GM12878 (cell line): ENCODE measurements around the gene TRMT44. TPM values are rescaled to one million over a fixed set of nuclear protein-coding genes. Genes with fewer than 3 reads are reported as not detected.

Experiments used
- ATAC-seq: fragments of 200-7000 bp; cut with Tn5 transposase; 3 replicates; pipeline ENCODE4 v1.9.1; 2020; ENCODE audit warnings: mild to moderate bottlenecking, moderate library complexity
- BruUV-seq: library from RNA; stranded (reverse); fragments of 400-500 nt; replicated peaks from 2 replicates; lab custom pipeline; 2021; lab: Mats Ljungman, UMichigan
- CTCF ChIA-PET: fragments of 300-600 bp; sonication (Branson Sonifier 250); formaldehyde crosslinking; extraction: SDS; loops from one replicate; lab custom pipeline; 2021; ENCODE audit warnings: inconsistent platforms; lab: Yijun Ruan, JAX
- POLR2A ChIA-PET: fragments of 350-600 bp; formaldehyde crosslinking; extraction: SDS; loops from one replicate; lab custom pipeline; 2021; ENCODE audit warnings: inconsistent platforms; lab: Charles Lee
- RAD21 ChIA-PET: fragments of 300-600 bp; sonication (Branson Sonifier 250); formaldehyde crosslinking; loops from one replicate; lab custom pipeline; 2023; ENCODE audit warnings: antibody characterized with exemption; ENCODE audit not compliant: unreplicated experiment; lab: Charles Lee
- SMC1A ChIA-PET: fragments of 300-600 bp; sonication (Branson Sonifier 250); formaldehyde crosslinking; loops from one replicate; lab custom pipeline; 2023; ENCODE audit not compliant: unreplicated experiment, uncharacterized antibody; lab: Charles Lee
- DNase-seq: peaks from one replicate; pipeline ENCODE4 v3.0.0-alpha.2; 2011; ENCODE audit warnings: low read depth, low spot score
- FAIRE-seq: peaks from 3 replicates; lab custom pipeline; 2011; peaks lifted over from hg19 to GRCh38; lab: Jason Lieb, UNC
- H2AFZ ChIP-seq: 2 replicates; pipeline ENCODE4 v1.6.0; 2011; ENCODE audit warnings: low read depth, low read length, control low read depth; ENCODE audit not compliant: control insufficient read depth
- H3K27ac ChIP-seq: 2 replicates; pipeline ENCODE4 v1.5.1; 2011; ENCODE audit warnings: control low read depth; ENCODE audit not compliant: control insufficient read depth, insufficient read depth
- H3K27me3 ChIP-seq, 2 experiments: replicated peaks in 1 of 2; 2 replicates each; pipeline versions ENCODE4 v1.6.0 to v1.6.1; 2011; ENCODE audit warnings: low read length in 1 of 2; ENCODE audit not compliant: control insufficient read depth in 2 of 2, insufficient read depth in 2 of 2
- H3K36me3 ChIP-seq, 2 experiments: 2 replicates each; pipeline ENCODE4 v1.5.1; 2011; ENCODE audit warnings: low read length in 1 of 2; ENCODE audit not compliant: control insufficient read depth in 2 of 2, insufficient read depth in 2 of 2
- H3K4me1 ChIP-seq: 2 replicates; pipeline ENCODE4 v1.6.1; 2011; ENCODE audit warnings: mild to moderate bottlenecking, low read length, moderate library complexity, mixed read lengths; ENCODE audit not compliant: control insufficient read depth, insufficient read depth
- H3K4me2 ChIP-seq: 2 replicates; pipeline ENCODE4 v1.6.0; 2011; ENCODE audit warnings: control low read depth; ENCODE audit not compliant: control insufficient read depth, insufficient read depth
- H3K4me3 ChIP-seq: fragments of 200-600 bp; sonication (generic); 2 replicates; pipeline ENCODE4 v1.5.1; 2016
- H3K79me2 ChIP-seq: 2 replicates; pipeline ENCODE4 v1.6.0; 2011; ENCODE audit warnings: low read length; ENCODE audit not compliant: control insufficient read depth, insufficient read depth
- H3K9ac ChIP-seq: 2 replicates; pipeline ENCODE4 v1.8.0; 2011; ENCODE audit warnings: low read length, control low read depth, mixed read lengths; ENCODE audit not compliant: control insufficient read depth, insufficient read depth
- H3K9me3 ChIP-seq: replicated peaks from 3 replicates; pipeline ENCODE4 v1.5.1; 2011; ENCODE audit warnings: mild to moderate bottlenecking, low read length; ENCODE audit not compliant: control insufficient read depth, insufficient read depth
- H4K20me1 ChIP-seq: 2 replicates; pipeline ENCODE4 v1.6.0; 2011; ENCODE audit not compliant: control insufficient read depth, insufficient read depth
- BHLHE40 ChIP-seq, 2 experiments: fragments of 450-650 bp in 1 of 2; IDR thresholded peaks; 2 replicates each; pipeline ENCODE4 v1.6.1; 2011 to 2017; ENCODE audit warnings: low read depth in 2 of 2, borderline replicate concordance in 1 of 2, improper control_type of control experiment in 1 of 2, low read length in 1 of 2, mild to moderate bottlenecking in 1 of 2
- CBX3 ChIP-seq: fragments of 200-600 bp; sonication (generic); IDR thresholded peaks from 2 replicates; pipeline ENCODE4 v1.6.1; 2016; ENCODE audit warnings: low read depth, borderline replicate concordance
- CHD1 ChIP-seq: IDR thresholded peaks from 2 replicates; pipeline ENCODE4 v1.6.1; 2012; ENCODE audit warnings: low read depth, low read length, improper control_type of control experiment
- EGR1 ChIP-seq, 2 experiments: IDR thresholded peaks; 1 replicate in 1 of 2; 2 replicates in 1 of 2; pipeline ENCODE4 v1.6.1; 2011 to 2012; ENCODE audit warnings: low read depth in 2 of 2, low read length in 2 of 2, borderline replicate concordance in 1 of 2, mild to moderate bottlenecking in 1 of 2, moderate library complexity in 1 of 2
- EP300 ChIP-seq, 2 experiments: fragments of 150-350 bp in 1 of 2; IDR thresholded peaks; 2 replicates each; pipeline ENCODE4 v1.6.1; 2011 to 2012; ENCODE audit warnings: low read depth in 2 of 2, low read length in 2 of 2, borderline replicate concordance in 1 of 2, improper control_type of control experiment in 1 of 2, inconsistent platforms in 1 of 2; ENCODE audit not compliant: control insufficient read depth in 1 of 2
- HDAC6 ChIP-seq: fragments of 200-600 bp; sonication (generic); IDR thresholded peaks from one replicate; pipeline ENCODE4 v1.8.0; 2017; ENCODE audit warnings: antibody characterized with exemption; ENCODE audit not compliant: unreplicated experiment
- PML ChIP-seq: IDR thresholded peaks from 2 replicates; pipeline ENCODE4 v1.6.1; 2012; ENCODE audit warnings: low read length, inconsistent platforms
- RB1 ChIP-seq: fragments of 450-650 bp; formaldehyde crosslinking; IDR thresholded peaks from 2 replicates; pipeline ENCODE4 v1.6.1; 2017; ENCODE audit warnings: mild to moderate bottlenecking, borderline replicate concordance
- SMAD1 ChIP-seq: fragments of 450-650 bp; IDR thresholded peaks from 2 replicates; pipeline ENCODE4 v1.6.1; 2018; ENCODE audit warnings: mild to moderate bottlenecking, low read depth; ENCODE audit not compliant: partially characterized antibody
- TARDBP ChIP-seq: IDR thresholded peaks from 2 replicates; pipeline ENCODE4 v1.6.1; 2016; ENCODE audit warnings: borderline replicate concordance
- WGBS: methylation state at CpG from one replicate; pipeline ENCODE4 v1.1.6; 2016; ENCODE audit warnings: low lambda C conversion rate; ENCODE audit not compliant: insufficient replicate concordance, insufficient coverage; ENCODE audit errors: missing lambda C conversion rate; 5-methylcytosine and 5-hydroxymethylcytosine counted together
- in situ Hi-C: fragments of 300-500 bp; cut with MboI; formaldehyde crosslinking; loops from 9 replicates; pipeline ENCODE4 v1.14.3; 2018; ENCODE audit warnings: mixed read lengths
- intact Hi-C: fragments of 100-400 bp; cut with micrococcal nuclease; formaldehyde crosslinking; loops from one replicate; pipeline ENCODE4 v1.14.2; 2022; ENCODE audit not compliant: unreplicated experiment
- polyA plus RNA-seq, 11 experiments: library from polyadenylated mRNA; depleted of rRNA in 4 of 11; unstranded in 6 of 11; stranded (reverse) in 5 of 11; fragments of >200 nt; fragmentation: Nextera tagmentation in 4 of 11; fragmentation: Illumina TruSeq in 1 of 11; extraction: Ambion mirVana in 4 of 11; extraction: Trizol in 1 of 11; gene quantifications; 1 replicate in 1 of 11; 2 replicates in 10 of 11; pipeline versions ENCODE4 v1.2.1 to v1.2.3, GENCODE V29; 2011 to 2016; ENCODE audit warnings: inconsistent platforms in 2 of 11, missing spikeins in 2 of 11, low read depth in 1 of 11
- total RNA-seq, 4 experiments: library from RNA; depleted of rRNA in 3 of 4; stranded (reverse); fragments of >200 nt in 3 of 4; fragmentation: Illumina TruSeq in 1 of 4; extraction: Trizol in 1 of 4; gene quantifications; 2 replicates each; pipeline versions ENCODE4 v1.2.1 to v1.2.3, GENCODE V29; 2013 to 2021
- TF ChIP-seq, protein P1 (sequence below): IDR thresholded peaks from 2 replicates; pipeline ENCODE4 v1.6.1; 2012; ENCODE audit warnings: low read depth, low read length, improper control_type of control experiment
- TF ChIP-seq, protein P2 (sequence below): fragments of 450-650 bp; IDR thresholded peaks from 2 replicates; pipeline ENCODE4 v1.6.1; 2017; ENCODE audit warnings: low read depth, mild to moderate bottlenecking, moderate library complexity

Gene TRMT44
- total and polyA plus RNA-seq, 10 of the 15 experiments (the other 5 are each of a cell fraction or from before 2014, with no cell fraction given), result 1.3 to 18.5 (median 10.1) TPM

DNA sequence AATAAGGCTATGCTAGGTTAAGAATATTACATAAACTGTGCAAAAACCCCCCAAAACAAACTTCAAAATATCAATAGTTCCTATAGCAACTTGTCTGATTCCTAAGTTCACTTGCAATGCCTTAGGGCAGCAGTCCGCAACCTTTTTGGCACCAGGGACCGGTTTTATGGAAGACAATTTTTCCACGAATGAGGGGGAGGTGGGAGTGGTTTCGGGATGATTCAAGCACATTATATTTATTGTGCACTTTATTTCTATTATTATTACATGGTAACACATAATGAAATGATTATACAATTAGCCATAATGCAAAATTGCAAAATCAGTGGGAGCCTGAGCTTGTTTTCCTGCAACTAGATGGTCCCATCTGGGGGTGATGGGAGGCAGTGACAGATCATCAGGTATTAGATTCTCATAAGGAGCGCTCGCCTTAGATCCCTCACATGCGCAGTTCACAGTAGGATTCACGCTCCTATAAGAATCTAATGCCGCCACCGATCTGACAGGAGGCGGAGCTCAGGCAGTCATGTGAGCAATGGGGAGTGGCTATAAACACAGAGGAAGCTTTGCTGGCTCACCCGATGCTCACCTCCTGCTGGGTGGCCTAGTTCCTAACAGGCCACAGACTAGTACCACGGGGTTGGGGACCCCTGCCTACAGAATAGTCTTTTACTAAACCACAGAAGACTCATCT lies 39.8 kb upstream of the TRMT44 start:
- ChIA-PET SMC1A (interaction anchor here (1.0 kb wide), 1 partner anchor 134 kb away, joined by 3 read pairs; no protein-coding TSS in a partner anchor), RAD21 (interaction anchor here (1.5 kb wide), 1 partner anchor 224 kb away, joined by 5 read pairs; no protein-coding TSS in a partner anchor), POLR2A (no interaction called here), CTCF (interaction anchor here (3.1 to 3.8 kb wide), 4 partner anchors 19 to 224 kb away, joined by 13 to 24 read pairs (median 22); no protein-coding TSS in a partner anchor)
- Histone ChIP-seq H3K4me2 (no peak overlapping the region), H2AFZ (no peak overlapping the region), H4K20me1 (no peaks in the 10 kb centered on the region), H3K36me3 (peaks cover 0 to 9% of the 10 kb centered on the region in 2 experiments; a peak in 3 of 4 replicates), H3K27me3 (no peaks in the 10 kb centered on the region), H3K9ac (no peak overlapping the region), H3K27ac (no peak overlapping the region), H3K79me2 (no peaks in the 10 kb centered on the region), H3K4me1 (no peaks in the 10 kb centered on the region), H3K4me3 (no peak overlapping the region), H3K9me3 (no peaks in the 10 kb centered on the region)
- TF ChIP-seq, protein P1, sequence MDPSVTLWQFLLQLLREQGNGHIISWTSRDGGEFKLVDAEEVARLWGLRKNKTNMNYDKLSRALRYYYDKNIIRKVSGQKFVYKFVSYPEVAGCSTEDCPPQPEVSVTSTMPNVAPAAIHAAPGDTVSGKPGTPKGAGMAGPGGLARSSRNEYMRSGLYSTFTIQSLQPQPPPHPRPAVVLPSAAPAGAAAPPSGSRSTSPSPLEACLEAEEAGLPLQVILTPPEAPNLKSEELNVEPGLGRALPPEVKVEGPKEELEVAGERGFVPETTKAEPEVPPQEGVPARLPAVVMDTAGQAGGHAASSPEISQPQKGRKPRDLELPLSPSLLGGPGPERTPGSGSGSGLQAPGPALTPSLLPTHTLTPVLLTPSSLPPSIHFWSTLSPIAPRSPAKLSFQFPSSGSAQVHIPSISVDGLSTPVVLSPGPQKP, result no peak
- TF ChIP-seq TARDBP, result no peak
- DNase-seq (no peak), ATAC-seq (no peak), FAIRE-seq (no peak)
- intact Hi-C loops, result loop anchor here (10.0 kb wide), 1 partner anchor 76 kb away; no protein-coding TSS in a partner anchor
- in situ Hi-C loops, result loop anchor here (5.0 kb wide), 1 partner anchor 158 kb away; no protein-coding TSS in a partner anchor
- 93% methylated on average over 12 of the region's 13 CpGs for WGBS
- no TSS peak for BruUV-seq

DNA sequence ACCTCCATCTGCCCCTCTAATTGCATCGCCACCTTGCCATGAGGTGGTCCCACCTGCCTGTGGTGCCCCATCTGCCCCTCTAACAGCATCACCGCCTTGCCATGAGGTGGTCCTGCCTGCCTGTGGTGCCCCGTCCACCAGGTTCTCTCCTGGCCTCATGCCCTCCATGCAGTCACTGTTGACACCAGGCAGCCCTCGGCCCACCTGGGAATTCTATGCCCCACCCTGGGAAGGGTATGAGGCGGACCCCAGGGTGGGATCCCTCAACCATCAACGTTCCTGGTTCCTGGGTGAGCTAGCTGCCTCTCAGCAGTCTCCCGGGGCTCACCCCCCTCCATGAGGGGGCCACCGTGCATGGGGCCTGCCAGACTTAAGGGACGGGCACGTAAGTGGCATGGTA lies 38.9 kb upstream of the TRMT44 start:
- no peaks in the 10 kb centered on the region for H3K27me3 ChIP-seq
- no peak overlapping the region for H3K9ac ChIP-seq
- H2AFZ ChIP-seq, result no peak overlapping the region
- ATAC-seq, result no peak
- H3K4me2 ChIP-seq, result no peak overlapping the region
- H3K9me3 ChIP-seq, result no peaks in the 10 kb centered on the region
- no peaks in the 10 kb centered on the region for H4K20me1 ChIP-seq
- H3K27ac ChIP-seq, result no peak overlapping the region
- RAD21 ChIA-PET, result interaction anchor here (1.2 to 1.5 kb wide), 3 partner anchors 10 to 225 kb away, joined by 3 to 5 read pairs (median 3); no protein-coding TSS in a partner anchor
- no peak for FAIRE-seq
- no peak overlapping the region for H3K4me3 ChIP-seq
- WGBS, result 92% methylated on average over 10 of the region's 10 CpGs
- intact Hi-C loops, result loop anchor here (10.0 kb wide), 1 partner anchor 77 kb away; no protein-coding TSS in a partner anchor
- POLR2A ChIA-PET, result no interaction called here
- H3K36me3 ChIP-seq, result peaks cover 0 to 9% of the 10 kb centered on the region in 2 experiments; a peak in 3 of 4 replicates
- CTCF ChIA-PET, result interaction anchor here (1.6 to 3.8 kb wide), 6 partner anchors 8 to 261 kb away, joined by 4 to 24 read pairs (median 18); no protein-coding TSS in a partner anchor
- no peak for DNase-seq
- no TSS peak for BruUV-seq
- no peaks in the 10 kb centered on the region for H3K79me2 ChIP-seq
- in situ Hi-C loops, result loop anchor here (5.0 kb wide), 1 partner anchor 159 kb away; no protein-coding TSS in a partner anchor
- H3K4me1 ChIP-seq, result no peaks in the 10 kb centered on the region
- SMC1A ChIA-PET, result interaction anchor here (1.3 to 1.6 kb wide), 2 partner anchors 159 to 193 kb away, joined by 3 to 7 read pairs; no protein-coding TSS in a partner anchor
- no peak for TF ChIP-seq CBX3
- TF ChIP-seq CHD1, result no peak
- no peak for TF ChIP-seq SMAD1
- TF ChIP-seq RB1, result no peak
- TF ChIP-seq EP300 (IDR thresholded peaks at IDR 0.05; ENCODE audit: borderline replicate concordance in 1 of 2, control insufficient read depth in 1 of 2, low read depth in 2 of 2, low read length in 2 of 2), result no peak
- TF ChIP-seq EGR1 (IDR thresholded peaks at IDR 0.05; ENCODE audit: borderline replicate concordance in 1 of 2, low read depth in 2 of 2, low read length in 2 of 2), result no peak
- TF ChIP-seq BHLHE40 (IDR thresholded peaks at IDR 0.05; ENCODE audit: borderline replicate concordance in 1 of 2, low read depth in 2 of 2, low read length in 1 of 2), result no peak
- no peak for TF ChIP-seq HDAC6
- TF ChIP-seq, protein P2, sequence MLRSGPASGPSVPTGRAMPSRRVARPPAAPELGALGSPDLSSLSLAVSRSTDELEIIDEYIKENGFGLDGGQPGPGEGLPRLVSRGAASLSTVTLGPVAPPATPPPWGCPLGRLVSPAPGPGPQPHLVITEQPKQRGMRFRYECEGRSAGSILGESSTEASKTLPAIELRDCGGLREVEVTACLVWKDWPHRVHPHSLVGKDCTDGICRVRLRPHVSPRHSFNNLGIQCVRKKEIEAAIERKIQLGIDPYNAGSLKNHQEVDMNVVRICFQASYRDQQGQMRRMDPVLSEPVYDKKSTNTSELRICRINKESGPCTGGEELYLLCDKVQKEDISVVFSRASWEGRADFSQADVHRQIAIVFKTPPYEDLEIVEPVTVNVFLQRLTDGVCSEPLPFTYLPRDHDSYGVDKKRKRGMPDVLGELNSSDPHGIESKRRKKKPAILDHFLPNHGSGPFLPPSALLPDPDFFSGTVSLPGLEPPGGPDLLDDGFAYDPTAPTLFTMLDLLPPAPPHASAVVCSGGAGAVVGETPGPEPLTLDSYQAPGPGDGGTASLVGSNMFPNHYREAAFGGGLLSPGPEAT, result no peak
- no peak for TF ChIP-seq PML
